ENCODE results near the gene KCNH3.
"Not testable (repeated sequence)": the region's sequence is repeated elsewhere in the genome, so short reads cannot be mapped to it uniquely, and the experiment has no call there.

Gene KCNH3, protein sequence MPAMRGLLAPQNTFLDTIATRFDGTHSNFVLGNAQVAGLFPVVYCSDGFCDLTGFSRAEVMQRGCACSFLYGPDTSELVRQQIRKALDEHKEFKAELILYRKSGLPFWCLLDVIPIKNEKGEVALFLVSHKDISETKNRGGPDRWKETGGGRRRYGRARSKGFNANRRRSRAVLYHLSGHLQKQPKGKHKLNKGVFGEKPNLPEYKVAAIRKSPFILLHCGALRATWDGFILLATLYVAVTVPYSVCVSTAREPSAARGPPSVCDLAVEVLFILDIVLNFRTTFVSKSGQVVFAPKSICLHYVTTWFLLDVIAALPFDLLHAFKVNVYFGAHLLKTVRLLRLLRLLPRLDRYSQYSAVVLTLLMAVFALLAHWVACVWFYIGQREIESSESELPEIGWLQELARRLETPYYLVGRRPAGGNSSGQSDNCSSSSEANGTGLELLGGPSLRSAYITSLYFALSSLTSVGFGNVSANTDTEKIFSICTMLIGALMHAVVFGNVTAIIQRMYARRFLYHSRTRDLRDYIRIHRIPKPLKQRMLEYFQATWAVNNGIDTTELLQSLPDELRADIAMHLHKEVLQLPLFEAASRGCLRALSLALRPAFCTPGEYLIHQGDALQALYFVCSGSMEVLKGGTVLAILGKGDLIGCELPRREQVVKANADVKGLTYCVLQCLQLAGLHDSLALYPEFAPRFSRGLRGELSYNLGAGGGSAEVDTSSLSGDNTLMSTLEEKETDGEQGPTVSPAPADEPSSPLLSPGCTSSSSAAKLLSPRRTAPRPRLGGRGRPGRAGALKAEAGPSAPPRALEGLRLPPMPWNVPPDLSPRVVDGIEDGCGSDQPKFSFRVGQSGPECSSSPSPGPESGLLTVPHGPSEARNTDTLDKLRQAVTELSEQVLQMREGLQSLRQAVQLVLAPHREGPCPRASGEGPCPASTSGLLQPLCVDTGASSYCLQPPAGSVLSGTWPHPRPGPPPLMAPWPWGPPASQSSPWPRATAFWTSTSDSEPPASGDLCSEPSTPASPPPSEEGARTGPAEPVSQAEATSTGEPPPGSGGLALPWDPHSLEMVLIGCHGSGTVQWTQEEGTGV

DNA sequence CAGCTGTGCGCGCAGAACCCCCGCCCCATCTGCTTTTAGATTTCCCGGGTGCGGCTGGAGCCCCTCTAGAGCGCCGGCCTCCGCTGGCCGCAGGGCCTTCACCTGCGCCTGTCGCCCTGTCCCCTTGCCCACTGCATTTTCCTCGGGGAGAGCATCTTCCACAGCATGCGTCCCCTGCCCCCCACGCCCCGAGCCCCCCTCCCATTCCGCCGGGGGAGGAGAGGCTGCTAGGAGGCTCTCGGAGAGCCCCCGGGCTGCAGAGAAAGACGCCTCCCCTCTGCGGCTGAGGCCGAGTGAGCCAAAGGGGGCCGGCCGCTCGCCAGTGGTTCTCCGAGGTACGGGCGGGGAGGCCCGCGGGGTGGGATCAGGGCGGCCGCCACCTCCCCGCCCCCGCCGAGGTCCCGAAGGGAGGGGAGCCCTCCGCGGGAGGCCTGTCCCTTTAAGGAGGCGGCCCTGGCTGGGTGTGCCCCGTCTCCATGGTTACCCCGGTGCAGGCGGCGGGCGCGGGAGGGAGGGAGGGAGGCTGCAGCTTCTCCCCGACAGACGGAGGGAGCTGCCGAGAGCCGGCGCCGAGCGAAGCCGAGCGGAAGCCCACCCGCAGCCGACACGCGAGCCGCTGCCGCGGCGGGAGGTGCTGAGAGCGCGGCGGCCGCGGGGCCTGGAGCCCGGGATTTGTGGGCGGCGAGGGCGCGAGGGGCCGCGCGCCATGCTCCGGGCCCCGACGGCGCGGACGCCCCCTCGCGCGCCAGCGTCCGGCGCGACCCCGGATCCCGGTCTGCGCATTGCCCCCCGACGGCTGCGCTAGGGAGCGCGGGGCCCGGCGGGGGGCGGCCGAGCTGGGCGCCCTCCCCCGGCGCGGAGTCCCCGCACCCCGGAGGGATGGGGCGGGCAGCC lies at the start of gene KCNH3:
TSS of gene KCNH3 (plus strand) at position 521 of the 894 bp plus-strand sequence. CDS start 387 bp downstream, outside the sequence.
- DNase-seq: peak; percentile 59

DNA sequence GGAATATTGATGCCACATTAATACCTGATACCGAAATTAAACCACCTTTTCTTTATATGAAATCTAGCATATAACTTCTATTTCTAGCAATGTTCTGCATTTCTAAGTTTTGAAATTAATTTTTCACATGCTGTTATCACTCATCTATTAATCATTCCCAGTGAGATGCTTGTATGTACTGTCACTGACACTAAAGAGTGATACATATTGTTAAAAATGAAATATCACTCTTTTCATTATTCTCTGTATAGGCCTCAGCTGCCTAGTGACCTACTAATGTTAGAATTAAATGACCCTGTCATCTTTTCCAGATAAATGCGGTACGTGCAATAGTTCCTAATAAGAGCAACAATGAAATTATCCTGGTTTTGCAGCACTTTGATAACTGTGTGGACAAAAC lies 49.7 kb upstream of the KCNH3 start:
- DNase-seq: no peak

DNA sequence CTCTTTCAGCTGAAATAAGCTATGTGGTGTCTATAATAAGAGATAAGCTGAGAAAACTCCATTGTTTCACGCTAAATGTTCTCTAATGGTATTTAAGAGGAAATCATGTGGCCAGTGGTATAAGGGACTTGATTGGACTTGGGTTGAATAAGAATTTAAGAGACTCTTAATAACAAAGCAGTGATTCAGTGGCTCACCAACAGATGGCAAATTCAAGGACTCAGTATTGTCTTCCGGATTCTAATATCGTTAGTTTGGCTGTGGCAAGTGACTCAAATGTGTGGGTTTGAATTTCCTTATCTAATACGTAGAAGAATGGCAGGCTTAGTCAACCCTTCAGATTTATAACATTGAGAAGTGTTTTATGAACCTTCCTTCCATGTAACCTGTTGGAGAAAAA lies 49.1 kb upstream of the KCNH3 start:
- no peak for DNase-seq

DNA sequence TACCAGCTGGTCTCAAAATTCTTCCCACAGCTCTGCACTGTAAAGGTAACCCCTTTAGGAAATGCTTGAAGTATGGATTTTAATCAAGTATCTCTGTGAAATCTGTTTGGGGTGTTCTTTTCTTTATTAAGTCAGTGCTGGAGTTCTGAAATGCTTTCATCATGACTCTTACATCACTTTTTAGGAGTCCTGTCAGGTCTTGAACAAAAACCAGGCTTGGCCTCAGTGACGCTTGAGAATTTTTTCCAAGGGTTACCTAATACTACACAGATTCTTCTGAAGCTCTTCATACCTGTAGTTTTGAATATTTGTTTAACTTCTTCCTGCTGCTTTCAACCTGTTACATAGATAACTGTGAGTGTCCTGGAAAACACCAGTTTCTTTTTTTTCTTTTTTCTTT lies 47.0 kb upstream of the KCNH3 start:
- no peak for DNase-seq

DNA sequence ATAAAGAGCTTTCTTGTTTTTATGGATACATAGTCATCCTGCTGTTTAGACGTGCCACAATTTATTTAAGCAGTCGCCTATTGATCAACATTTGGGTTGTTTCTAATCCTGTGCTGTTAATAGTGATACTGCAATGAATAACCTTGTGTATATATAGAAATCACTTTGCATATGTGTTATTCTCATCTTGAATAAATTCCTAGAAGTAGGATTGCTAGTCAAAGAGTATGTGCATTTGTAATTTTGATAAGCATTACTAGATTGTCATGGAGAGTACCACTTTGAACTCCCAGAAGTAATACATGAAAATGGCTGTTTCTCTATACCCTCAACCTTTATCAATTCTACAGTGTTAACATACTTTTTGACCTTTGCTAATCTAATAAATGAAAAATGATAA lies 44.9 kb upstream of the KCNH3 start:
- DNase-seq: no peak

DNA sequence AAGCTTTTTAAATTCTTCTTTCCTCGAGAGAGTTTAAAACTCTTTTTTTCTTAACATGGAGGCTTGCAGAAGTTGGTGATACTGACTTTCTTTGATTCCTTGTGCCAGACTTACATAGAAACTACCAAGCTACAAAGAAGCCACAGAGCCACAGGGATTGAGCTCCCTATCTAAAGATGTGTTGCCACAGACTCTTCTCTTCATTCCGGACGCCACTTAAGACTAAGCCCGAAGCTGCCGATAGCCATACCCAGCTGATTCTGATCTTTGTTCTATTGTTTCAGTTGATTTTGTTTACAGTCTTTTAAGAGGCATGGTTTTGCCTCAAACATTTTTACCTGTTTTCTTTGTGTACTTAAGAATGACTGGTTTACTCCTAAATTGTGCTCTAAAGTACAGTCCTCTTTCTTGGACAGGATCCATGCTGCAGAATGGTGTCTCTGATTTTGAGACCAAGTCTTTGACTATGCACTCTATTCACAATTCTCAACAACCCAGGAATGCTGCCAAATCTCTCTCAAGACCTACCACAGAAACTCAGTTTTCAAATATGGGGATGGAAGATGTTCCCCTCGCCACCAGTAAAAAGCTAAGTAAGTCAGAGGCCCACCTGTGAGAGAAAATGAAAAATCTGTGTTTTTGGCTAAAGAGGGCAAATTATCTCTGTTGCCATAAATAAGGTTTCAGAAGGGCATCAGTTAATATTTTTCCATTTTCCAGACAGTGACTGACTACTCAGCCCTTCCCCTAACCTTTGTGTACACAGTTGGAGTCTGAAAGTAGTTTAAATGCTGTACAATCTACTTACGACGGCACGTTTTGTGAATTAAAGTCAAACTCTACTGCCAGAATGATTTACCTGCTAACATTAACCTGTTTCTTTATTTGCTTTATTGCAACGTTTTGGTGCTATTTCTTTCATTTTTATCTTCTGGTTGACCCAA lies 42.1 kb upstream of the KCNH3 start:
- DNase-seq: no peak

DNA sequence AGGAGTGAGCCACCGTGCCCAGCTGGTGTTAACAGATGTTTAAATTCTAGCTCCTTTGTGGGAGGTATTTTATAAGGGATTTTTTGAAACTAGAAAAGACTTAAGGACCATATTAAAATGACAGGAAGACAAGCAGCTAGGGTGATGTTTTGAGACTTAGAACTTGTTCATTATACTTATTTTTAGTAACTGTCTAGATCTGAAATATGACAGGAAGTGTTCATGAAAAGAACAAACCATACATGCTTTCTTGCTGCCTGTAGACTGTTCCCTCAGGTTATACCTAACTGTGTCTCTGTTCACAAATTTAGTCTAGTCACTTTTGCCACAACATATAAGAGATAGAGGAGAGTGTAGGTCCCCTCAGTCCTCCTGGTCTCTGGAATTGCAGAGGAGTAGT lies 36.9 kb upstream of the KCNH3 start:
- DNase-seq: no peak

DNA sequence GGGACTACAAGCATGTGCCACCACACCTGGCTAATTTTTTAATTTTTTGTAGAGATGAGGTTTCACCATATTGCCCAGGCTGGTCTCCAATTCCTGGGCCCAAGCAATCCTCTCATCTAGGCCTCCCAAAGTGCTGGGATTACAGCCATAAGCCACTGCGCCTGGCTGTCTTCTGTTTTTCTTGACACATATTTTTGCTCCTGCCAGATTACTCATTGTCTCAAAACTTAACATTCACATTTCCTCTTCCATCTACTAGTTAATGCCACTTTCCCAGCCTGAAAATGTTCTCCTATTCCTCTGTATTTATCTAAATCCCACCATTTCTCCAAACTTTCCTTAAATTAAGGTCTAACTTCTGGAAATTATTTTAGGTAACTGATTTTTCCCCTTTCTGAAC lies 36.2 kb upstream of the KCNH3 start:
- DNase-seq: no peak

DNA sequence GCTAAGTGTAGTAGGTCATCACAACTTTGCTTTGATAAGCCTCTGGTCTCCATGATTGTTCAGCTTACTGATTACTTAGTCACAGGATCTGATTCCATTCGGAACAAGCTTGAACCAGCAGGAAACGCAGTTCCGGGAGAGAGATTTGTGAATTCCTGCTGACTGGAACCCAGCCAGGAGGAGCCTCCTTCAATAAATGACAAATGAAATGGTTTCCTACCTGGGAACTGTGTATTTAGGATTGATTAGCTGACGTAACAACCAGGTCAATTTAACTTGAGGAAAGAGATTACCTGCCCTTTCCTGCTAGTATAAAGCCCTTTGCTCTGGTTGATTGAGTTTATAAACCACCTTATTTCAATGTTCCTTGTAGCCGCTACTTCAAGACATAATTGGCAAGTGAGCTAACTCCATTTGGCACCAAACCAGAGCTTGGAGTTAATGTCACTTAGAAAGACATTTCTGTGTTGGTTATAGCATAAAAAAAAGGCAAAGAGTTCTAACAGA lies 35.1 kb upstream of the KCNH3 start:
- no peak for DNase-seq

DNA sequence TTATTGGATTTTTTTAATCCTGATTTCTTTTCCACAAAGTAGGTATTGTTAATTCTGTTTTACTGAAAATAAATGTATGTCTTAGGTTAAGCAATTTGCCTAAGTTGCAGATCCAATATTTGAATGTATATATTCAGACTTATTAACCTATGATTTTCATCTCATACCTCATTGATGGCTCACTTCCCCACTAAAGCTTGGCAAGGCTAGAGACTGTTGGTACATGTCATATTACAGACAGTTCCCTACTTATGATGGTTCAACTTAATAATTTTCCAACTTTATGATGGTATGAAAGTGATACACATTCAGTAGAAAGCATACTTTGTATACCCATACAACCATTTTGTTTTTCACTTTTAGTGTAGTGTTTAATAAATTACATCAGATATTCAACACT lies 33.2 kb upstream of the KCNH3 start:
- no peak for DNase-seq

DNA sequence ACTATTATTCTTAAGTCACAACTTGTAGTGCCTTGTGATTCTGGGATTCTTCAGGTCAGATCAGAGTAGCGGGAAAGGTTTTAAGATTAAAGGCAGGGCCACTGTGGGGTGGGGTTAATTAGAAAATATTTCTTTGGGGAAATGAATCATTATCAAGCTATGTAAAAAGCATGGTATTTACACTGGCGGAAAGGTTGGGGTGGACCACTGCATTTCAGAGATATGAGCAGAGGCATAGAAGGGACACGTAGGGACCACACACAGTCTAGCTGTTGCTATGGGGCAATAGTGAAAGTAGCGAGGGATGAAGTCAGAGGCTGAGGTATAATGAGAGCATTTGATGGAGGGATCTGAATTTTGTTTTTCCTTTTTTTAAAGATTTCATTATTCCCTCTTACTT lies 31.7 kb upstream of the KCNH3 start:
- DNase-seq: no peak

DNA sequence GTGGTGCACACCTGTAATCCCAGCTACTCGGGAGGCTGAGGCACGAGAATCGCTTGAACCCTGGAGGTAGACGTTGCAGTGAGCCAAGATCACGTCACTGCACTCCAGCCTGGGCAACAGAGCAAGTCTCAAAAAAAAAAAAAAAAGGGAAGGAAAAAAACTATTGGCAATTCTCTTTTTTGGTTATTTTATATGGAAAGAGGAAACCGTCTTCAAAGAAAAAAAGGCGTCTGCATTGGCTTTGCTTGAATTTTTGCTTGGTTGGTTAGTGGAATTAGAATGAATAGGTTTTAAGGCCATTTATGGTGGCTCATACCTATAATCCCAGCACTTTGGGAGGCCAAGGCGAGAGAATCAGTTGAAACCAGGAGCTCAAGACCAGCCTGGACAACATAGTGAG lies 29.1 kb upstream of the KCNH3 start:
- DNase-seq: not testable (repeated sequence)

DNA sequence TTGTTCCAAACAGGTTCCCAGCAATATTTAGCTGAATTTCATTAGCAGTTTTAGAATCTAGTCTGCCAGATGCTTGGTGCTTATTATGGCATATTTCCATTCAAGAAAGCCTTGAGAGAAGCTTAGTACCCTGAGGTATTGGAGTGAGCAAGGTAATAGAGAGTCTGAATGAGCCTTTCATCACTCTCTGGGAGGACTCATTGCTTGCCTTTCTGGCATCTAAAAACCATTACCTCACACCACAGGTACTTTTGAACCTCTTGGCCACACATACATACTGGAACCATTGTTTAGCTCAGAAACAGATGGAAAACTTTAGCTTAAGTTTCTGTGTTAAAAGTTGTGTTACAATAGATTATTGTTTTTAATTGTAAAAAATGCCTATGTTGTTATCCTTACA lies 27.4 kb upstream of the KCNH3 start:
- no peak for DNase-seq

DNA sequence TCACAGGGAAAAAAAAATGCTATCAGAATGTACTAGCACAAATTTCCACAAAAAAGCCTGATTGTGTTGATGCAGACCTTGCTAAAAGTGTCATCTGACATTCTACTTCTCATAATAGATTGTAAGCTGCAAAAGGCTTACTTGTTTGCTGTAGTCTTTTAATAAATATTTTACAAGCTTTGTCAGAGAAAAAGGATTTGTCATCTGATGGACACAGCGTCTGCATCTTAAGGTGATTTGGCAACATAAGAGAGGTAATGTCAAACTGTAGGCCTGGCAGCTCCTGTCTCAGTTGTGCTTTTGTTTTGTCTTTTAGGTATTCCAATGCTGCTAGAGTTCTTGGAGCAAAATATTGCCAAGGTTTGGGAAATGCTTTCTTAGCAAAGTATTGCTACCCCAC lies 26.3 kb upstream of the KCNH3 start:
- no peak for DNase-seq

DNA sequence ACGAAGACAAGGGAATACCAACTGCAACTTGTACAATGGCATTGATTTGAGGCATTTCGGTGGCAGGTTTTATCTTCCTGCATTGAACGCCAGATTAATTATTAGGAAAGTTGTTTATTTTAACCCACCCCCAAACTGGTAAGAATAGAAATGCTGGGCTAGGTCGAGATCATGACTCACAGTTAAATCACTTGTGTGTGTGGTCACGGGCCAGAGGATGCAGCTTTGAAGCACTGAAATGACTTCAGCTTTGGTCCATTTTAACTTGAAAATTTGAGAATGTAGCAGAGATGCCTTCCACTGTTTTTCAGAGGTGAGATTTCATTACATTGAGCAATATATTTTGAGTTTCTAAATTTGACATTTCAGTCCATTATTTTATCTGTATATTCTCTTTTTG lies 23.6 kb upstream of the KCNH3 start:
- DNase-seq: no peak

DNA sequence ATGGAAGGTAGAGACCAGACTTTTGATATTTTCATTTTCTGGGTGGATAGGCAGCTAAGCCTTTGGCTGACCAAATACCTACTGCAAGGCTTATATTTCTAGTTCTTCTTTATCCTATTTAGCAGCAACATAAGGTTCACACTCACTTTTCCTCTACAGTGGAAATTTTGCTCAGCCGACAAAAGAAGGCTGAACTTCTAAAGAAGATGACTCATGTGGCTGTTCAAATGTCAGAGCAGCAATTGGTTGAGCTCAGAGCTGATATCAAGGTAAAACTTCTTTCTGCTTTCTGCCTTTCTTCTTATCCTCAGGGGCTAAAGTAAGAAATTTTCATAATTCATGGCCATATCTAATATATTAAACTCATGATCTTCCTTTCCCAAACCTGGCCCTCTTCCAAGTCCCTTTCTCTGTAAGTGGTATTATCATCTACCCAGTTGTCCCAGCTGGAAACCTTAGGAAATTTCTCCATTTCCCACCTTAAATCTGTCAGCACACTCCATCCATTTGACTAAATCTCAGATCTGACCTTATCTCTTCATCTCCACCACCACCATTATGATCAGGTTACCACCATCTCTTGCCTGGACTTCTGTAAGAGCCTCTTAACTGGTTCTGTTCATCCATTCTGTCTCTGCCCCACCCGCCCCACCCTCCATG lies 19.8 kb upstream of the KCNH3 start:
- DNase-seq: no peak

DNA sequence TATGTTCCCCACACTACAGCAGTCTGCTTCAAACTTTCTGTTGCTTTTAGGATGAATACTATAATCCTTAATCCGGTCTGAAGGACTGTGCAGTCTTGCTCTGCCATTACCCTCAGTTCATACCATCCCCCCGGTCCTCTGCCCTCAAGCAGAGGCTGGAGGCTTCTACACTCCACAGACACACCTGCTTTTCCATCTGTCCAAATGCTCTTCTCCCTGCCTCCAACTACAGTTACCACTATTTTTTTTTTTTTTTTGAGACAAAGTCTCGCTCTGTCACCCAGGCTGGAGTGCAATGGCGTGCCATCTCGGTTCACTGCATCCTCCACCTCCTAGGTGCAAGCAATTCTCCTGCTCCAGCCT lies 19.3 kb upstream of the KCNH3 start:
- no peak for DNase-seq

DNA sequence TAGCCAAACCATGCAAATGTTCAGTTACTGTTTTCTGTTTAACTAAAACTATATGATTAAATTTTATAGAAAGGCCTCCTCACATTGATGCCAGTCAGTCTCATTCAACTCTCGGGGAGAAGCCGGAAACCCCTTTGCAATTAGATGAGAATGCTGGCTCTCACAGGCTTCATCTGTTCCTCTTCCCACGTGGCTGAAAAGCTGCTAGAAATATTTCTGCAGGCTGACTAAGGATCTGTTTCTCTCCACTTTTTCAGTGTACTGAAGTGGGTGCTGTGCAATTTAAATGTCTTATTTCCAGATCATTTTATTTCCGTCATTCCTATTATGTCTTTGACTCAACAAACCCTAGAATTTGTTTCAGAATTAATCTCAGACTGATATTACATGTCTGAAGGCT lies 17.4 kb upstream of the KCNH3 start:
- DNase-seq: no peak

DNA sequence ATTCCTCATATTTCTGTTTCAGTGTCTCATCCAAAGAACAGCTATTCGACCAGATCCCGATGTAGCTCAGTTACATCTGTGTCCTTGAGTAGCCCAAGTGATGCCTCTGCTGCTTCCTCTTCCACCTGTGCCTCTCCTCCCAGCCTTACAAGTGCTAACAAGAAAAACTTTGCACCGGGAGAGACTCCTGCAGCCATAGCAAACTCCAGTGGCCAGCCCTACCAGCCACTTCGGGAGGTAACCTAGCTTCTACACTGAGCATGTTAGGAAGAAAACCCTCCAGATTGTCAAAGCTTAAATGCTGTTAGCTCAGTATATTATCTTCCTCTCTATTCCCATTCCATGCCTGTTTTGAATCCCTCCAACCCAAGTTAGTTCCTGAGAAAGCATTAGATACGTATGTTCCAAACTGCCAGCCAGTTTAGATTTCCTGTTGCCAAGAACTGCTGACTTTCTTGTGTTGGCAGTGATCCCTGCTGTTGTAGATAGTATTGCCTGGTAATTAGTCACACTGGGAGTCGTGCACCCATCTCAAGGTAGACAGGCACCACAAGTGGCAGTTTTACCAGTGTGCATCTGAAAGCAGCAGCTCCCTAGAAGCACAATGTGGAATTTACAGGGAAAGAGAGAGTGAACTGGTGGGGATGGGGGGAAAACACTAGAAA lies 14.0 kb upstream of the KCNH3 start:
- DNase-seq: no peak

DNA sequence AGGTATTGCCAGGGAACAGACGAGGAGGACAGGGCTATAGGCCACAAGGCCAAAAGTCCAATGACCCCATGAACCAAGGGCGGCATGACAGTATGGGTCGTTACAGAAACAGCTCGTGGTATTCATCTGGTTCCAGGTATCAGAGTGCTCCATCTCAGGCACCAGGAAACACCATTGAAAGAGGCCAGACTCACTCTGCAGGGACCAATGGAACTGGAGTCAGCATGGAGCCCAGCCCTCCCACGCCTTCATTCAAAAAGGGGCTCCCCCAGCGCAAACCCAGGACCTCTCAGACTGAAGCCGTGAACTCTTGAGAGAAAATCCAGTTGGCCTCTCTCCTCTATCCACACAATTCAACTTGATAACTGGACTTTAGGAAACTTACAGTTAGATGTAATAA lies 12.9 kb upstream of the KCNH3 start:
- no peak for DNase-seq
